ENCODE data around the gene TTC8.

The TTC8 gene

GRCh38 chr14:88901189-88901588 lies 76.7 kb downstream of the TTC8 start:
- Histone ChIP-seq H3K27ac (ENCODE audit: low read depth, low read length) (no peak overlapping the region), H3K79me2 (ENCODE audit: control insufficient read depth, insufficient read depth, low read length, unreplicated experiment) (no peaks in the 10 kb centered on the region), H2AFZ (ENCODE audit: low read length, unreplicated experiment) (no peak overlapping the region), H3K4me3 (ENCODE audit: low read depth, low read length) (no peak overlapping the region), H3K4me1 (ENCODE audit: control insufficient read depth, insufficient read depth, low read length, unreplicated experiment) (no peaks in the 10 kb centered on the region), H3K27me3 (ENCODE audit: insufficient read depth, low read length) (peaks cover 6% of the 10 kb centered on the region; the same call in 1 of the 2 replicates), H3K36me3 (ENCODE audit: insufficient read depth, low read length) (no peaks in the 10 kb centered on the region)

- H3K27me3 ChIP-seq (ENCODE audit: insufficient read depth, low read length) = peaks cover 6% of the 10 kb centered on the region; the same call in 1 of the 2 replicates
- H3K27ac ChIP-seq (ENCODE audit: low read depth, low read length) = no peak overlapping the region
- no peaks in the 10 kb centered on the region for H3K79me2 ChIP-seq (ENCODE audit: control insufficient read depth, insufficient read depth, low read length, unreplicated experiment)
- no peaks in the 10 kb centered on the region for H3K36me3 ChIP-seq (ENCODE audit: insufficient read depth, low read length)
- no peak overlapping the region for H2AFZ ChIP-seq (ENCODE audit: low read length, unreplicated experiment)
- H3K4me1 ChIP-seq (ENCODE audit: control insufficient read depth, insufficient read depth, low read length, unreplicated experiment) = no peaks in the 10 kb centered on the region
- no peak overlapping the region for H3K4me3 ChIP-seq (ENCODE audit: low read depth, low read length)
These were observed 77.5 kb downstream of the TTC8 start for GRCh38 chr14:88901991-88902390.

- Histone ChIP-seq H3K27ac (ENCODE audit: low read depth, low read length) (no peak overlapping the region), H3K27me3 (ENCODE audit: insufficient read depth, low read length) (peaks cover 8% of the 10 kb centered on the region; the same call in 1 of the 2 replicates)
These were observed 78.4 kb downstream of the TTC8 start for GRCh38 chr14:88902850-88903249.

GRCh38 chr14:88904206-88904647 lies 79.8 kb downstream of the TTC8 start:
- Histone ChIP-seq H3K36me3 (ENCODE audit: insufficient read depth, low read length) (no peaks in the 10 kb centered on the region), H3K4me3 (ENCODE audit: low read depth, low read length) (no peak overlapping the region), H3K4me1 (ENCODE audit: control insufficient read depth, insufficient read depth, low read length, unreplicated experiment) (no peaks in the 10 kb centered on the region), H2AFZ (ENCODE audit: low read length, unreplicated experiment) (no peak overlapping the region), H3K27me3 (ENCODE audit: insufficient read depth, low read length) (peaks cover 21% of the 10 kb centered on the region), H3K27ac (ENCODE audit: low read depth, low read length) (no peak overlapping the region), H3K79me2 (ENCODE audit: control insufficient read depth, insufficient read depth, low read length, unreplicated experiment) (no peaks in the 10 kb centered on the region)

More at GRCh38 chr14:88902850-88903249, 78.4 kb downstream of the TTC8 start:
- Histone ChIP-seq H2AFZ (ENCODE audit: low read length, unreplicated experiment) (no peak overlapping the region), H3K4me3 (ENCODE audit: low read depth, low read length) (no peak overlapping the region), H3K79me2 (ENCODE audit: control insufficient read depth, insufficient read depth, low read length, unreplicated experiment) (no peaks in the 10 kb centered on the region), H3K4me1 (ENCODE audit: control insufficient read depth, insufficient read depth, low read length, unreplicated experiment) (no peaks in the 10 kb centered on the region), H3K36me3 (ENCODE audit: insufficient read depth, low read length) (no peaks in the 10 kb centered on the region)

GRCh38 chr14:88904864-88905263 lies 80.4 kb downstream of the TTC8 start:
- Histone ChIP-seq H3K79me2 (ENCODE audit: control insufficient read depth, insufficient read depth, low read length, unreplicated experiment) (no peaks in the 10 kb centered on the region), H2AFZ (ENCODE audit: low read length, unreplicated experiment) (no peak overlapping the region), H3K27ac (ENCODE audit: low read depth, low read length) (no peak overlapping the region), H3K4me3 (ENCODE audit: low read depth, low read length) (no peak overlapping the region), H3K27me3 (ENCODE audit: insufficient read depth, low read length) (peaks cover 23% of the 10 kb centered on the region), H3K36me3 (ENCODE audit: insufficient read depth, low read length) (no peaks in the 10 kb centered on the region), H3K4me1 (ENCODE audit: control insufficient read depth, insufficient read depth, low read length, unreplicated experiment) (no peaks in the 10 kb centered on the region)

GRCh38 chr14:88908216-88908615 lies 83.8 kb downstream of the TTC8 start:
- Histone ChIP-seq H3K27ac (ENCODE audit: low read depth, low read length) (no peak overlapping the region), H3K36me3 (ENCODE audit: insufficient read depth, low read length) (no peaks in the 10 kb centered on the region), H3K4me1 (ENCODE audit: control insufficient read depth, insufficient read depth, low read length, unreplicated experiment) (no peaks in the 10 kb centered on the region), H3K27me3 (ENCODE audit: insufficient read depth, low read length) (peaks cover 38% of the 10 kb centered on the region), H2AFZ (ENCODE audit: low read length, unreplicated experiment) (no peak overlapping the region), H3K79me2 (ENCODE audit: control insufficient read depth, insufficient read depth, low read length, unreplicated experiment) (no peaks in the 10 kb centered on the region), H3K4me3 (ENCODE audit: low read depth, low read length) (no peak overlapping the region)

- Histone ChIP-seq H3K4me3 (ENCODE audit: low read depth, low read length) (no peak overlapping the region), H3K27me3 (ENCODE audit: insufficient read depth, low read length) (peaks cover 60% of the 10 kb centered on the region), H3K36me3 (ENCODE audit: insufficient read depth, low read length) (no peaks in the 10 kb centered on the region), H3K27ac (ENCODE audit: low read depth, low read length) (no peak overlapping the region), H3K4me1 (ENCODE audit: control insufficient read depth, insufficient read depth, low read length, unreplicated experiment) (no peaks in the 10 kb centered on the region), H2AFZ (ENCODE audit: low read length, unreplicated experiment) (no peak overlapping the region), H3K79me2 (ENCODE audit: control insufficient read depth, insufficient read depth, low read length, unreplicated experiment) (no peaks in the 10 kb centered on the region)
These were observed 85.9 kb downstream of the TTC8 start for GRCh38 chr14:88910386-88910785.

GRCh38 chr14:88911809-88912208 lies 87.4 kb downstream of the TTC8 start:
- Histone ChIP-seq H3K27me3 (ENCODE audit: insufficient read depth, low read length) (peaks cover 74% of the 10 kb centered on the region), H3K79me2 (ENCODE audit: control insufficient read depth, insufficient read depth, low read length, unreplicated experiment) (no peaks in the 10 kb centered on the region), H3K36me3 (ENCODE audit: insufficient read depth, low read length) (no peaks in the 10 kb centered on the region), H3K4me3 (ENCODE audit: low read depth, low read length) (no peak overlapping the region), H3K4me1 (ENCODE audit: control insufficient read depth, insufficient read depth, low read length, unreplicated experiment) (no peaks in the 10 kb centered on the region), H3K27ac (ENCODE audit: low read depth, low read length) (no peak overlapping the region), H2AFZ (ENCODE audit: low read length, unreplicated experiment) (no peak overlapping the region)

- Histone ChIP-seq H3K27ac (ENCODE audit: low read depth, low read length) (no peak overlapping the region), H3K27me3 (ENCODE audit: insufficient read depth, low read length) (peaks cover 57% of the 10 kb centered on the region), H3K4me1 (ENCODE audit: control insufficient read depth, insufficient read depth, low read length, unreplicated experiment) (no peaks in the 10 kb centered on the region), H3K36me3 (ENCODE audit: insufficient read depth, low read length) (no peaks in the 10 kb centered on the region), H2AFZ (ENCODE audit: low read length, unreplicated experiment) (no peak overlapping the region), H3K79me2 (ENCODE audit: control insufficient read depth, insufficient read depth, low read length, unreplicated experiment) (no peaks in the 10 kb centered on the region), H3K4me3 (ENCODE audit: low read depth, low read length) (no peak overlapping the region)
These were observed 90.5 kb downstream of the TTC8 start for GRCh38 chr14:88914956-88915355.

GRCh38 chr14:88919502-88919901 lies 95.1 kb downstream of the TTC8 start:
- no peaks in the 10 kb centered on the region for H3K36me3 ChIP-seq (ENCODE audit: insufficient read depth, low read length)
- no peak overlapping the region for H2AFZ ChIP-seq (ENCODE audit: low read length, unreplicated experiment)
- no peak overlapping the region for H3K27ac ChIP-seq (ENCODE audit: low read depth, low read length)
- peaks cover 42% of the 10 kb centered on the region for H3K27me3 ChIP-seq (ENCODE audit: insufficient read depth, low read length)
- no peaks in the 10 kb centered on the region for H3K79me2 ChIP-seq (ENCODE audit: control insufficient read depth, insufficient read depth, low read length, unreplicated experiment)
- H3K4me1 ChIP-seq (ENCODE audit: control insufficient read depth, insufficient read depth, low read length, unreplicated experiment) = no peaks in the 10 kb centered on the region
- H3K4me3 ChIP-seq (ENCODE audit: low read depth, low read length) = no peak overlapping the region

Measured in ACC112 (cell line).